GM21723 (cell line): ENCODE measurements around the gene RAB3A.

Source experiments
- ATAC-seq: cut with Tn5 transposase; IDR thresholded peaks from one replicate; pipeline ENCODE4 v1.9.1; 2021; ENCODE audit warnings: mild to moderate bottlenecking, moderate library complexity; ENCODE audit not compliant: unreplicated experiment

The RAB3A gene

GRCh38 chr19:18203863-18204393 is at the start of gene RAB3A:
Gene RAB3A, minus strand, starts transcription at chr19:18204042. Its CDS starts 1,302 bp downstream, at chr19:18202740.
- ATAC-seq = peak; percentile 84

GRCh38 chr19:18253130-18253529 is 49.3 kb upstream of the RAB3A start:
- no peak for ATAC-seq

- ATAC-seq = no peak
Observed at GRCh38 chr19:18252370-18252717, 48.5 kb upstream of the RAB3A start.

DNA sequence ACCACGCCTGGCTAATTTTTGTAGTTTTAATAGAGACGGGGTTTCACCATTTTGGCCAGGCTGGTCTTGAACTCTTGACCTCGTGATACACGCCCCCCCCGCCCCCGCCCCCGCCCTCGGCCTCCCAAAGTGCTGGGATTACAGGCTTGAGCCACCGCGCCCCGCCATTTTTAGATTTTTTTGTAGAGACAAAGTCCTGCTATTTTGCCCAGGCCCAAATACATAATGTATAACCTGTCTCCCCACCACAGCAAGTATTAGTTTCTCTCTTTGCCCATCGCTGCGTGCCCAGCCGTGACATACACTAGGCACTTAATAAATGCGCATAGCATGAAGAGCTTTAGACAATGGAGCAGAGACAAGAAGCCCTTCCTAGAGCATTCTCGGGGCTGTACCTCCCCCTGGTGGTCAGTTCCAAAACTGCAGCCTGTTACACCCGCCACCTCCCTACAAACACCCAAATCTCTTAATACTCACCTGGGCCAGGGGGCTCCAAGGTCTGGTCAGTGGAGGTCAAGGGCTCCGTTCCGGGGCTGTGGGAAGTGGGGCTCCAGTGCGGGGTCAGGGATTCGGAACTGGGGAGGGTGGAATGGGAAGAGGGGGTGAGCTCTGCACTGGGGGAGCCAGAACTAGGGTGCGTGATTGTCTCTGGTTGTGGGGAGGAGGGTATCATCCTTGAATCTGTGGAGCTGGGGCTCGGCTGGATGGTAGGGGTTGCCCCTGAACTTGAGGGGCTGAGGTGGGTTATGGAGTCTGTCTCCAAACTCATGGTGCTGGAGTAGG is 47.9 kb upstream of the RAB3A start:
- no peak for ATAC-seq

GRCh38 chr19:18249834-18250233 is 46.0 kb upstream of the RAB3A start:
- no peak for ATAC-seq

DNA sequence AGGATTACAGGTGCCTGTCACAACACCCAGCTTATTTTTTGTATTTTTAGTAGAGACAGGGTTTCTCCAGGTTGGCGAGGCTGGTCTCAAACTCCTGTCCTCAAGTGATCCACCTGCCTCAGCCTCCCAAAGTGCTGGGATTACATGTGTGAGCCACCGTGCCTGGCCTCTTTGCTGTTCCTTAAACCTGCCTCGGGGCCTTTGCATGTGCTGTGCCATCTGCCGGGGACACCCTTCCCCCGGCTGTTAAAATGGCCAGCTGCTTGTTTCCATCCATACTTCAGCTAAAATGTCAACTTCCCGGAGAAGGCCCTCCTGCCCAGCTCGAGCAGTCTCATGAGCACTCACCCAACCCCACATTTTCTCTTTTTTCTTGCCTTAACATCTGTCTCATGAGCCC is 41.5 kb upstream of the RAB3A start:
- ATAC-seq = no peak

GRCh38 chr19:18239303-18239702 is 35.5 kb upstream of the RAB3A start:
- no peak for ATAC-seq

DNA sequence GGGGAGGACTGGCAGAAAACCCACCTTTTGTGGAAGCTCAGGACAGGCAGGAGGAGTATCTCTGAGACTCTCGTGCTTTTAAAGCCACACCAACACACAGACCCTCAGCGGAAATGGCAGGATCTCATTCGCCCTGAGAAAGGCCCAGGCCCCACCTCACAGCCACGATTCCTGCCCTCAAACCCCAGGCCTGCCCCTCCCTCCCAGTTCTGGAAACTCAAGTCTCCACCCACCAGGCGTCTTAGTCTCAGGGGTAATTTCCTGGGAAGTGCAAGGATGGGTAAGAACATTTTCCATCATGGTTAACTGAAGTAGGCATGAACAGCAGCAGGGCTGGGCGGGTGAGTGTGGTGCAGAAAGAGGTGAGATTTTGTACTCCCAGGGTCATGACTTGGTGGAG is 30.4 kb upstream of the RAB3A start:
- ATAC-seq = no peak

DNA sequence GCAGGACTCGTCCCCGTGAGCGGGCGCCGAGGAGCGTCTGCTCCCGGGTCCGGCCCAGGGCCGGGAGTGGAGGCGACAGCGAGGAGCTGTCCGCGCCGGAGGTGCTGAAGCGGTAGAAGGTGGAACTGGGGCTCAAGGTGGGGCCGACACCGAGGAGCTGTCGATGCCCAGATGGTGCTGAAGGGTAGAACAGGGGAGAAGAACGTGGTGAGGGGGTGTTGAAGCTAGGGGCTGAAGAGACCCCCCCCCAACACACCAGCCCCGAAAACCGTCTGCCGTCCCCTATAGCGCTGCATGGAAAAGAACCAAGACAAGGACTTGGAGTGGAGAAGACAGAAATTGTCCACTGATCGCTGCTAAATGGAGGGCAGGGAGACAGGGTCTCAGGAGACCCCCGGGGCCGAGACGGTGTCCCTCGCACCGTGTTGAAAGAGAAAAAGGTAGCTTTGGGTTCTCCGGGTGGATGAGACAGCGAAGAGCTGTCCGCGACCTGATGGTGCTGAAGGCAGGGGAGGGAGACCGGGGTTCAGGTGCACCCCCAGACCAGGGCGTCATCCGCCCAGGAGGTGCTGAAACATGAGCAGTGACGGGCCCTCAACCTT is 29.5 kb upstream of the RAB3A start:
- no peak for ATAC-seq

DNA sequence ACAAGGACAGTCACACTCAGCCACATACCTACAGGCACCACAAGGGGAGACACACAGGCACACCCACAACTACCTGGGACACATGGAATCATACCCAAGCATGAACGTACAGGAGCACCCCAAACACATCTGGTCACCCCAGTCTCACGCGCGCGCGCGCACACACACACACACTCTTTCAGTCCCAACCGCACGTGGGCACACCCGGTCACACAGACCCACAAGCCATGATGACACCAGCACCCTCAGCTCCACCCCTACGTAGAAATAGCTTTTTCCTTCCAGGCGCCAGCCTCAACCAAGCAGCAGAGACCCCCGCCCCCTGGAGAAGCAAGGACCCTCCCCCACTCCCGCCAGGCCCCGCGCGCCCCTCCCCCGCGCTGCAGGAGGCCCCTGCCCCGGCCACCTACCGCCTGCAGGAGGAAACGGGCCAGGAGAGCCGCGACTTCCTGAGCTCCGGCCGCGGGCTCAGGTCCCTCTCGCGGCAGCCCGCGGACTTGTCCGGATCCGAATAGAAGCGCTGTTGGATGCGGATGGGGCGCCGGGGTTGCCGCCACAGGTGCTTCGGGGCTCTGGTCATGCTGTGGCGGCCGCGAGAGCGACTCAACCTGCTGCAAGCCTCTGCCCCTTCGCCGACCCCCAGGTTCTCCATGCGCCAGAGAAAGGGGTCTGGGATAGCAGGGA is 28.8 kb upstream of the RAB3A start:
- ATAC-seq = no peak

GRCh38 chr19:18231775-18232174 is 27.9 kb upstream of the RAB3A start:
- ATAC-seq = no peak

GRCh38 chr19:18230941-18231734 is 27.3 kb upstream of the RAB3A start:
- ATAC-seq = no peak

DNA sequence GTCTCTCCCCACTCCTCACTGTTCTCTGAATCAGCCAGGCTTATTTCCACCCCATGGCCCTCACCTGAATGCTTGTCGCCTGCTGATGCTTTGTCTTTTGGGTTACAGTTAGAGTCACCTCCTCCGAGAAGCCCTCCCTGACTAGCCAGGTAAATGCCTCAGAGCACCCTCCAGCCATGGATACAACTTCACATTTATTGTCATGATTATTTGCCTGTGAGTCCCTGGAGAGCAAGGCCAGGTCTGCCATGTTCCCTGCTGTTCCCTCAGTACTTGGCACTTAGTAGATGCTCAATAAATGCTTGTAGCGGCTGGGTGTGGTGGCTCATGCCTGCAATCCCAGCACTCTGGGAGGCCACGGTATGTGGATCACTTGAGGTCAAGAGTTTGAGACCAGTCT is 26.1 kb upstream of the RAB3A start:
- no peak for ATAC-seq

- no peak for ATAC-seq
Observed at GRCh38 chr19:18229474-18229873, 25.6 kb upstream of the RAB3A start.

DNA sequence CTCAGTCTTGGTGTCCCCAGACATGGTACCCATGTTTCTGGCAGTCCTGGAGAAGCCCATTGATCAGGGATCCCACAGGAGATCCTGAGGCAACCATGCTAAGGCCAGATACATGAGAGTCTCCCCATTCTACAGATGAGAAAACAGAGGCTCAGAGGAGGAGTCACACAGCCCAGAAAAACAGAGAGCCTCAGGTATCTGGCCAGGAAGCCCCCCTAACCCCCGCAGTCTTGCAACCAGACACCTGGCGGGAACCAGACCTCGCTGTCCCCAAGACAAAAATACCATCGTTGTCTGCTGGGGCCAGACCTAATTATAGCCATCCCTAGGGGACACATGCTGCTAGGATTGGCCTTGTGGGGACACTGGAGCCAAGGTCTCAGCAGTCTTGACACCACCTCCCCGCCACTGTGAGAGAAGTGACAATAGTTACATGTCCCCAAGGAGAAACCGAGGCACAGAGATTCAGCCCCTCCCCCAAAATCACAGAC is 24.0 kb upstream of the RAB3A start:
- ATAC-seq = no peak

DNA sequence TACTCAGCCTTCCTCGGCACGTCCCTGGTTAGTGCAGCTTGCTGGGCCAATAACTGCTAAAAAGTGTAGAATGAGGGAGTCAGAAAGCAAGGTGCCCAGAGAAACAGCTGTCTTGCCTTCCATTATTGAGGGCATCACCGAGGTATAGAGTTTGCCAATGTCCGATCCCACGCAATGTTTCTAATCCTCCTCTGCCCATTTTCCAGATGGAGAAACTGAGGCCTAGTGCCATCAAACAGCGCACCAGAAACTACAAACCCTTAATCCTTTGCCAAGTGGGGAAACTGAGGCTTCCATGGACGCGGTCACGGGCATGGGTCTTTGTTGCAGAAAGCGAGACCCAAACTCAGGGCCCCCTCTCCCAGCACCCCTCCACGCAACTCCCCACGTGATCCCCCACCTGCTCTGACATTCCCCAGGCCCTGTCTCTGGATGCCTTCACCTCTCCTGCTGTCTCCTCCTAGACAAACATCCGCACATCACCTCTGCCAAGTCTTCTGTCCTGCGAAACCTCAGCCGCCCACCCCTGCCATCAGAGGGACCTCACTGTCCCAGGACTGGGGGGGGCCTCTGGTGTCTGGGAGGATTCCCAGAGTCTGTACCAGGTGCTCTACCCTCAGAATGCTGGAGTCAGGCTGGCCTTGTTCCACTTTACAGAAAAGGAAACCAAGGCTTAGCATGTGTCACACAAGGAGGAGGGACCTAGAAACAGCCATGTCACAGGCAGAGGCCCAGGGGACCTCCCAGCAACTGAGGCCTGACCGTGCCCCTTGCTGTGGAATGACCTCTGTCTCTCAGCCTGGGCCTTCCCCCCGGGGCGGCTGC is 23.3 kb upstream of the RAB3A start:
- no peak for ATAC-seq

GRCh38 chr19:18225702-18226468 is 22.0 kb upstream of the RAB3A start, which contains the start of gene PDE4C:
Gene PDE4C, minus strand, starts transcription at chr19:18226438. Its CDS starts 23 bp downstream, at chr19:18226415.
- no peak for ATAC-seq

DNA sequence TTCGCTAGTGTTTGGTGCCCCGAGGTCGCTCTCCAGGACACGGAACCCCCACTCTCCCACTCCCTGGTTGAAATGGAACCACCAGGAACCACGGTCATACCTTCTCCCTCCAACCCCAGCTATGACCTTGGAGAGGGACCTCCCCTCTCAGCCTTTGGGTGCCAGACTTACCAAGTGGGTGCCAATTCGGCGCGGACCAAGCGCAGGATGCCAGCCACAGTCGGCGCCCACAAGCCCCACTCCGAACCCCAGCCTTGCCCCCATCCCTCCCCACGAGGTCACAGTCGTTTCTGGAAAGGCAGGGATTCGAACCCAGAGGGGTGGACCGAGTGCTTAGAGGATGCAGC is 21.5 kb upstream of the RAB3A start:
- no peak for ATAC-seq
